Stimulated activated naive CD8-positive, alpha-beta T cell treated with anti-CD3 and anti-CD28 coated beads, Interleukin-15, Interleukin-2, amounts not matched to agents 100 ng/mL and 50 ng/mL, for 24 hours (primary cell): ENCODE measurements around the gene HECTD4.
"Not testable (repeated sequence)": the region's sequence is repeated elsewhere in the genome, so short reads cannot be mapped to it uniquely, and the experiment has no call there.

Experiments
- H3K27ac Mint-ChIP-seq: one replicate; pipeline ENCODE4 v1.8.0; 2021; ENCODE audit warnings: mild to moderate bottlenecking, mixed read lengths
- H3K27me3 Mint-ChIP-seq: one replicate; pipeline ENCODE4 v1.8.0; 2021; ENCODE audit warnings: mixed read lengths
- H3K36me3 Mint-ChIP-seq: one replicate; pipeline ENCODE4 v1.8.0; 2021; ENCODE audit warnings: low read depth, mixed read lengths
- H3K4me1 Mint-ChIP-seq: one replicate; pipeline ENCODE4 v1.8.0; 2021; ENCODE audit warnings: low read depth, mixed read lengths
- H3K4me3 Mint-ChIP-seq: one replicate; pipeline ENCODE4 v1.8.0; 2021; ENCODE audit warnings: mild to moderate bottlenecking, mixed read lengths
- H3K9me3 Mint-ChIP-seq: one replicate; pipeline ENCODE4 v1.8.0; 2021; ENCODE audit warnings: mixed read lengths

Gene HECTD4

DNA sequence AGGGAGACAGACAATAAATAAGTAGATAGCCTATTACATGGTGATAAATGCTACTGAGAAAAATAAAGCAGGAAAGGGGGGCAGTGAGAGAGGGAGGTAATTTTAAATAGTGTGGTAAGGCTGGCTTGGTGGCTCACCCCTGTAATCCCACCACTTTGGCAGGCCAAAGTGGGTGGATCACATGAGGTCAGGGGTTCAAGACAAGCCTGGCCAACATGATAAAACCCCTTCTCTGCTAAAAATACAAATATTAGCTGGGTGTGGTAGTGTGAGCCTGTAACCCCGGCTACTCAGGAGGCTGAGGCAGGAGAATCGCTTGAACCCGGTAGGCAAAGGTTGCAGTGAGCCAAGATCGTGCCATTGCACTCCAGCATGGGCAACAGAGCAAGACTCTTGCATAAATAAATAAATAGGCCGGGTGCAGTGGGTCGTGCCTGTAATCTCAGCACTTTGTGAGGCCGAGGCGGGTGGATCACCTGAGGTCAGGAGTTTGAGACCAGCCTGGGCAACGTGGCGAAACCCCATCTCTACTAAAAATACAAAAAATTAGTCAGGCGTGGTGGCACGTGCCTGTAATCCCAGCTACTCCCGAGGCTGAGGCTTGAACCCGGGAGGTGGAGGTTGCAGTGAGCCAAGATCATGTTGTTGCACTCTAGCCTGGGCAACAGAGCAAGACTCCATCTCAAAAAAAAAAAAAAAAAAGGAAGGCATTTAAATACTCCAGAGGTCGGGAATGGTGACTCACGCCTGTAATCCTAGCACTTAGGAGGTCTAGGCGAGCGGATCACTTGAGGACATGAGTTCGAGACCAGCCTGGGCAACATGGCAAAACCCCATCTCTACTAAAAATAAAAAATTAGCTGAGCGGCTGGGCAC, 271.2 kb downstream of the HECTD4 start:
- not testable (repeated sequence) for H3K9me3 Mint-ChIP-seq

More for the DNA sequence above, 271.2 kb downstream of the HECTD4 start:
- peaks cover 15% of the 10 kb centered on the region for H3K36me3 Mint-ChIP-seq
- not testable (repeated sequence) for H3K27ac Mint-ChIP-seq, H3K27me3 Mint-ChIP-seq, H3K4me3 Mint-ChIP-seq
- H3K4me1 Mint-ChIP-seq = peaks cover 47% of the 10 kb centered on the region
